DOHH2 (cell line): ENCODE data around the gene NOS3.
A peak's percentile ranks its signal among the peaks of the same experiment; 100 is the strongest.

ENCODE experiments used
- H3F3A ChIP-seq: fragments of 200-600 bp; sonication (generic), shearing (Covaris generic); 2 replicates; pipeline ENCODE4 v1.6.0; 2016; ENCODE audit warnings: antibody characterized with exemption, mild to moderate bottlenecking; ENCODE audit not compliant: control insufficient read depth, insufficient read depth
- H3K27ac ChIP-seq: fragments of 200-600 bp; sonication (generic); 2 replicates; pipeline ENCODE4 v1.5.1; 2014; ENCODE audit warnings: low read depth, mild to moderate bottlenecking, low read length, moderate library complexity
- H3K27me3 ChIP-seq: fragments of 200-600 bp; sonication (generic); 2 replicates; pipeline ENCODE4 v1.6.1; 2014; ENCODE audit warnings: mild to moderate bottlenecking, low read length, mixed read lengths; ENCODE audit not compliant: control insufficient read depth
- H3K36me3 ChIP-seq: fragments of 200-600 bp; sonication (generic); 2 replicates; pipeline ENCODE4 v1.6.1; 2014; ENCODE audit warnings: mild to moderate bottlenecking, low read length, moderate library complexity, mixed read lengths; ENCODE audit not compliant: control insufficient read depth
- H3K4me1 ChIP-seq: fragments of 200-600 bp; sonication (generic); 2 replicates; pipeline ENCODE4 v1.6.1; 2014; ENCODE audit warnings: mild to moderate bottlenecking, low read length, mixed read lengths; ENCODE audit not compliant: control insufficient read depth
- H3K4me2 ChIP-seq: fragments of 200-600 bp; sonication (generic); 2 replicates; pipeline ENCODE4 v1.6.0; 2014; ENCODE audit warnings: mild to moderate bottlenecking, low read length, moderate library complexity
- H3K4me3 ChIP-seq: fragments of 200-600 bp; sonication (generic); 2 replicates; pipeline ENCODE4 v1.5.1; 2014; ENCODE audit warnings: mild to moderate bottlenecking, low read length, mixed read lengths
- H3K79me2 ChIP-seq: fragments of 200-600 bp; sonication (generic); 2 replicates; pipeline ENCODE4 v1.6.1; 2014; ENCODE audit warnings: mild to moderate bottlenecking, low read length, mixed read lengths; ENCODE audit not compliant: control insufficient read depth
- H3K9me2 ChIP-seq: fragments of 200-600 bp; sonication (generic); replicated peaks from 2 replicates; pipeline ENCODE4 v1.6.1; 2014; ENCODE audit warnings: mild to moderate bottlenecking, low read length, mixed read lengths; ENCODE audit not compliant: control insufficient read depth
- H3K9me3 ChIP-seq: fragments of 200-600 bp; sonication (generic); 2 replicates; pipeline ENCODE4 v1.6.1; 2014; ENCODE audit warnings: antibody characterized with exemption, low read length, mixed read lengths; ENCODE audit not compliant: control insufficient read depth, insufficient read depth
- H4K20me1 ChIP-seq: fragments of 200-600 bp; sonication (generic); 2 replicates; pipeline ENCODE4 v1.6.0; 2014; ENCODE audit warnings: low read depth, mild to moderate bottlenecking, antibody characterized with exemption, low read length, moderate library complexity; ENCODE audit not compliant: control insufficient read depth, insufficient read depth
- EZH2phosphoT487 ChIP-seq: fragments of 200-600 bp; sonication (generic); IDR thresholded peaks from 2 replicates; pipeline ENCODE4 v1.6.1; 2017; ENCODE audit warnings: borderline replicate concordance, mild to moderate bottlenecking, antibody characterized with exemption, low read length, moderate library complexity, mixed read lengths
- TF ChIP-seq, protein P1 (sequence below): fragments of 200-600 bp; sonication (generic); IDR thresholded peaks from one replicate; pipeline ENCODE4 v1.5.1; 2014; ENCODE audit warnings: antibody characterized with exemption, mild to moderate bottlenecking, low read depth, low read length; ENCODE audit not compliant: poor library complexity, severe bottlenecking

The NOS3 gene

DNA sequence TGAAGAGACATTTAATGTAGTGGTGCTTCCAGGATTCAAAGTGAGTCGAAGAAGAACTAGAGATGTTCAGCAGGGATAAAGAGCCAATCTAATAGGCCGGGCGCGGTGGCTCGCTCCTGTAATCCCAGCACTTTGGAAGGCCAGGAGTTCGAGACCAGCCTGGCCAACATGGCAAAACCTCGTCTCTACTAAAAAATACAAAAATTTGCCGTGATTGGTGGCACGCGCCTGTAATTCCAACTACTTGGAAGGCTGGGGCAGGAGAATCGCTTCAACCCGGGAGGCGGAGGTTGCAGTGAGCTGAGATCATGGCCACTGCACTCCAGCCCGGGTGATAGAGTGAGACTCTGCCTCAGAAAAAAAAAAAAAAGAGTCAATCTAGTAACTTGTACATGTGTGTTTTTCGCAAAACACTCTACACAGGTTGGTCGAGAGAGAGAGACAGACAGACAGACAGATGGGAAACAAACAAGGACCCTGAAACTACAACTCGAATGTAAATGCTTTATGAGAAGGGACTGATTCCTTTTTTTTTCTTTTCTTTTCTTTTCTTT lies 38.2 kb downstream of the NOS3 start:
- peaks cover 21% of the 10 kb centered on the region for H3K4me1 ChIP-seq
- H3K4me3 ChIP-seq: peak overlapping the region; percentile 97
- peaks cover 6% of the 10 kb centered on the region for H3K36me3 ChIP-seq
- peaks cover 18% of the 10 kb centered on the region for H3K79me2 ChIP-seq
- no peaks in the 10 kb centered on the region for H3K27me3 ChIP-seq
- H3K27ac ChIP-seq: peak overlapping the region; percentile 38
- H4K20me1 ChIP-seq: no peaks in the 10 kb centered on the region
- H3K9me2 ChIP-seq: no peaks in the 10 kb centered on the region
- no peaks in the 10 kb centered on the region for H3F3A ChIP-seq
- peak overlapping the region; percentile 84 for H3K4me2 ChIP-seq
- H3K9me3 ChIP-seq: no peaks in the 10 kb centered on the region
- TF ChIP-seq EZH2phosphoT487: no peak
- TF ChIP-seq, protein P1, sequence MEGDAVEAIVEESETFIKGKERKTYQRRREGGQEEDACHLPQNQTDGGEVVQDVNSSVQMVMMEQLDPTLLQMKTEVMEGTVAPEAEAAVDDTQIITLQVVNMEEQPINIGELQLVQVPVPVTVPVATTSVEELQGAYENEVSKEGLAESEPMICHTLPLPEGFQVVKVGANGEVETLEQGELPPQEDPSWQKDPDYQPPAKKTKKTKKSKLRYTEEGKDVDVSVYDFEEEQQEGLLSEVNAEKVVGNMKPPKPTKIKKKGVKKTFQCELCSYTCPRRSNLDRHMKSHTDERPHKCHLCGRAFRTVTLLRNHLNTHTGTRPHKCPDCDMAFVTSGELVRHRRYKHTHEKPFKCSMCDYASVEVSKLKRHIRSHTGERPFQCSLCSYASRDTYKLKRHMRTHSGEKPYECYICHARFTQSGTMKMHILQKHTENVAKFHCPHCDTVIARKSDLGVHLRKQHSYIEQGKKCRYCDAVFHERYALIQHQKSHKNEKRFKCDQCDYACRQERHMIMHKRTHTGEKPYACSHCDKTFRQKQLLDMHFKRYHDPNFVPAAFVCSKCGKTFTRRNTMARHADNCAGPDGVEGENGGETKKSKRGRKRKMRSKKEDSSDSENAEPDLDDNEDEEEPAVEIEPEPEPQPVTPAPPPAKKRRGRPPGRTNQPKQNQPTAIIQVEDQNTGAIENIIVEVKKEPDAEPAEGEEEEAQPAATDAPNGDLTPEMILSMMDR: no peak

- peaks cover 21% of the 10 kb centered on the region for H3K4me1 ChIP-seq
These were observed 40.2 kb downstream of the NOS3 start for GRCh38 chr7:151031011-151031410.

GRCh38 chr7:151032936-151033863 lies 42.4 kb downstream of the NOS3 start:
- peaks cover 18% of the 10 kb centered on the region for H3K79me2 ChIP-seq
- no peak overlapping the region for H3K4me2 ChIP-seq
- TF ChIP-seq EZH2phosphoT487: no peak
- TF ChIP-seq, protein P1: no peak
- no peak overlapping the region for H3K4me3 ChIP-seq
- no peaks in the 10 kb centered on the region for H3K27me3 ChIP-seq
- no peaks in the 10 kb centered on the region for H4K20me1 ChIP-seq
- H3K9me2 ChIP-seq: no peaks in the 10 kb centered on the region
- no peak overlapping the region for H3K27ac ChIP-seq
- no peaks in the 10 kb centered on the region for H3F3A ChIP-seq
- peaks cover 12% of the 10 kb centered on the region for H3K4me1 ChIP-seq
- H3K9me3 ChIP-seq: no peaks in the 10 kb centered on the region
- peaks cover 31% of the 10 kb centered on the region for H3K36me3 ChIP-seq

More at GRCh38 chr7:151031011-151031410, 40.2 kb downstream of the NOS3 start:
- no peaks in the 10 kb centered on the region for H3K9me2 ChIP-seq
- no peak overlapping the region for H3K4me3 ChIP-seq
- H3K27ac ChIP-seq: no peak overlapping the region
- H4K20me1 ChIP-seq: no peaks in the 10 kb centered on the region
- peaks cover 23% of the 10 kb centered on the region for H3K36me3 ChIP-seq
- no peaks in the 10 kb centered on the region for H3K27me3 ChIP-seq
- H3K9me3 ChIP-seq: no peaks in the 10 kb centered on the region
- H3K79me2 ChIP-seq: peaks cover 18% of the 10 kb centered on the region
- TF ChIP-seq EZH2phosphoT487: no peak
- TF ChIP-seq, protein P1: no peak
- no peaks in the 10 kb centered on the region for H3F3A ChIP-seq
- H3K4me2 ChIP-seq: no peak overlapping the region
